NCI-H748 (cell line): Measurements from ENCODE around the gene HEY2.

ENCODE experiments used
- DNase-seq: peaks from one replicate; lab custom pipeline; 2025; ENCODE audit not compliant: unreplicated experiment; lab: John Stamatoyannopoulos, UW

The HEY2 gene

GRCh38 chr6:125742464-125743120 is 6.8 kb upstream of the HEY2 start:
- peak; percentile 22 for DNase-seq

DNA sequence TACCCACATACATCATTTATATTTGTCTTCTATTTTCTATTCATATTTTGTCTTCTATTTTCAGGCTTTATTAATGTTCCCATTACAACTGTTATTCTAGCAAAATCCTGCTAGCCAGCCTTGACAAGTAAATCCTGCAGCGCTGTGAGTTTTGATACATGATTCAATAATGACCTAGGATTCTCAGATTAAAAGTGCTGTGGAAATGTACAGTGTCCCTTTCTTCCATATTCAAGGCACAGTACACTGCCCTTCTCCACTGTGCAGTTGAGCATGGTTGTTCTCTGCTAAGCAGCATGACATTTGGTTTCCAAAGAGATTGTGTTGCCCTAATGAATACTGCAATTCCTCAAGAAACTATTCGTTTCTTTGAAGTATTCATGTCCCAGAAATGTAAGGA is 5.8 kb upstream of the HEY2 start:
- DNase-seq = no peak

- DNase-seq = peak; percentile 58
These were observed 4.0 kb upstream of the HEY2 start for GRCh38 chr6:125745281-125746018.

DNA sequence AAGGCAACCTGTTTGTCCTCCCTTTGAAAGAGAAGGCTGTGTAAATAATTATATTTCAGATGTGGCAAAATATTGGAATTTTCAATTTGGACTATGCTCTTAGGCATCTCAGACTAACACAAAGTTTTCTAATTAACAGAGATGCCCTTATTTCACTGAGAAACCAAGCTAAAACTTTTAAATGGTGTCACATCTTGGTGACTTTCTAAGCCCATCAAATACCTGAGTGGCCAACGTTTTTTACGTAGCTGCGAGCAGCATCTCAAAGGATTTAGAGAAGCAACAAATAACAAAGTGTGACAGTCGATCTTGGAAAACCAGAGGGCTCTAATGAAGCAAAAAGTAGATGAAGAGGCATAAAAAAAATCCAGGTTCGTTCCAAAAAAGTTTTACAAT is 3.4 kb upstream of the HEY2 start:
- DNase-seq = peak; percentile 39

DNA sequence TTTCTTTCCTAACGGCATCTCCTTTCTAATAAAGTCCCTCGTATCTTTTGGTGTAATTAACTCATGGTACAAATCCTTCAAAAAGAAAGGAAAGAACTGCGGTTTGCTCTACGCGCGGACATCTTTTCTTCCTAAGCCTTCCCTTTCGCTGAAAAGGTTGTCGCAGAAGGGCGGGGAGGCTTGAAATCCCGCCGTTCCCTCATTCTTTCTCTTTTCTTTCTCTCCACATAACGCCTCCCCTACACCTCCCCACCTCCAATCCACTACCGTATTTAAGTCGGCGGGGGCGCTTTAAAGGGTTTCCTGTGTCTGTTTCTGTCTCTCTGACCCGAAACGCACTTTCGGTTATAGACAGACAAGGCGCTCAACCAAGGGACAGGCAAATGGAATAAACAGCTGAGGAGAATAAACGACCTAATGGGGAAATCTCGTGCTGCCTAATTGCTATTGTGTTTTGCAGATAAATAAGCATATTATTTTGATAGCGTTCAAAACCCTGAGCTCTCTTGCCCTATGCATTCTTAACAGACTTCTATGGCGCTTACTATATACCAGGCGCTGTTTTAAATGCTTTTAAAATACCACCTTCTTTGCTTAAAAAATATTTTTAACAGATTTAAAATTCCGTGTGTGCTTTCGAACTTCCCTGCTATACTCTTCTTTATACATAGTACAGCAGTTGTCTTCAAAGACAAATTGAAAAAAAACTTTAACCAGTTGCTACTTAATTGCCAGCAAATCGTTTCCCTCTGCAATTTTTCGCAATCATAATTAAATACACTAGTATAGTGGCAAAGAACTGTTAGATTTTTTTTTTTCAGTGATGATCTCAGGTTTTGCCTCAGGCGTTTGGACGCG is 2.5 kb upstream of the HEY2 start:
- peak; percentile 93 for DNase-seq

GRCh38 chr6:125747589-125748405 is 1.6 kb upstream of the HEY2 start:
- DNase-seq = peak; percentile 91

DNA sequence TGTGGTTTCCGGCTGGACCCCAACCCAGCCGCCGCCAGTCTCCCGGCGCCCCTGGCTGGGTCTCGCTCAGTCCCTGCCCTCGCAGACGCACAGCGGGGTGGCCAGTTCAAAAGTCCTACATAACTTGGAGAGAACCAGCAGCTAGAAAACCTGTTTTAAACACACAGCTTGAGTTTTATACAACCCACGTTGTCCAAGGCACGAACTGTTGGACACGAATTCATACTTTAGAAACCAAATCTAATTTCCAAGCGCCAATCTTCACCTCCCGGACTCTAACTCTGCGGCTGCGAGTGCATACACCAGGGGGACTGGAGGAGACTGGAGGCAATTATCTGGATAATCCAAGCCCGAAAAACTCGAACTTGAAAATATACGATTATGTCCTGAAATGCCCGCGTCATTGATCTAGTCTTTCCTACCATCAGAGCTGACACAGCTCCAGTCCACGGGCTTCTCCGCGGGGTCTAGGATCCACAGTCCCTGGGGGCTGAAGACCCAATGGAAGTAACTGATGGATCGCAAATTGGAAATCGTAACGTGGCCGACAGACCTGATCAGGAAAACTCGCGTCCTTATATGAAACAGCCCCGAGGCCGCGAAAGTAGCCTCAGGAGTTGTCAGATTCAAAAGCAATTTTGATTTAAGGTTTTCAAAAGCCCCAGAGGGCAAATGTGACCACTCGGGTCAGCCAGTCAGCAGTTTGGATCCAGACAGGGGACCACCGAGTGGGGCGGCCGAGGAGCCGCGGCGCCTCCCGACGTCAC is 843 bp upstream of the HEY2 start:
- DNase-seq = peak; percentile 78

DNA sequence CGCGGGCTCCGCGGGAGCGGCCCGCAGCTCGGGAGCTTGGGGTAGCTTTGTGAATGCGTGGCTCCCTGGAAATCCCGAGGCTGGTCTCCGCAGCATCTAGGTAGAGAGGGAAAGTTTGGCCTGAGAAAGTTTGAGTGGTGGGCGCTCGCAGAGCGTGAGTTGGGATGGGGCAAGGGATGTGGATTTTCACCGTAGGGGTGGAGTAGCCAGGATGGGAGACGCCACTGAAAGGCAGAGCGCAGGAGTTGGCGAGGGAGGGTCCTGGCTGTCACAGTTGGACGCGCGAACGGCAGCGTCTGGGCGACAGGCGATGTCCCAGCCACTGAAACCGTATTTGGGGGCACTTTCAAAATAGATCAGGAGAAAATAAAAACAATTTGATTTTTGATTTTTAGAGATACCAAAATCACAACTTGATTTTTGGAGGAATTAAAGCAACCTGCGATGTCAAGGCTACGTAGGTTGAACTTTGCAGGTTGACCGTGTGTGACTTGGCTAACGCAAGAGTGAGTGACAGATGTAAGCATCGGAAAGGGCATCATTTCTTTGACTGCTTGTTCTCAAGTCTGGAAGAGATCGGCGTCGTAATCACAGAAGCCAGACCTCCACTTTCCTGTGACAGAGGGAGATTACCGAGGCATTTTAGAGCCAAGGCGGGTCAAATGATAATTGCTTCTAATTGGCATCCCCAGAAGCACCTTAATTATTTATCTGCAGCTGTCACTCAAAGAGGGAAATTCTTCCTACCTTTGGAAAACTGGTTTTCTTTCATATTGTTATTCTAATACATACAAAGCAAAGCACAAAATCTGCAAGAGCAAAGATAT is 646 bp downstream of the HEY2 start:
- peak; percentile 76 for DNase-seq

GRCh38 chr6:125750692-125751333 is 1.4 kb downstream of the HEY2 start:
- DNase-seq = peak; percentile 44

DNA sequence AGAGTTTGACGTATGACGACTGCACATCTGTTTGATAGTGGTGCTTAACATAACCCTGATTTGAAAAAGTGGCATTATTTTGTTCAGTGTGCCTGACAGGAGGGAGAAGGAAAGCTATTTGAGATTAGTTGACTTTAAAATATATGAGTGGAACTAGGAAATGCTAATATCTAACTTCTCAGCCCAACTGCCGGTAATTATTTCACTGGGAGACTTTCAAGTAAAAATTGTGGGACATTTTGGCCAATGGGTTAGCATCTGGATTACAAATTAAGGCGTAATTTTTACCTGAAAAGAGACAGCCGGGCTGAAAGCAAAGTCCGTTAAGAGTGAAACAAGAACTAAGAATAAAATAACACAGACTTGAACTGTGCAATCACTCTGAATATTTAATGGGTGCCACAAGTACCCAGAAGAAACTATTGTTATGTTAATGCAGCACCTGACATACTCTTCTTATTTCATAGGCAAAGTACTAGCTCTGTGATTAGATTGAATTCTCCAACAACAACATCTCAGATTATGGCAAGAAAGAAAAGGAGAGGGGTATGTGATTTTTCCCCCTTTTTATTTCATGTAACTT is 2.0 kb downstream of the HEY2 start:
- no peak for DNase-seq

- no peak for DNase-seq
These were observed 3.3 kb downstream of the HEY2 start for GRCh38 chr6:125752773-125753172.

GRCh38 chr6:125753218-125753936 is 3.9 kb downstream of the HEY2 start:
- DNase-seq = peak; percentile 22

GRCh38 chr6:125753937-125754259 is 4.5 kb downstream of the HEY2 start:
- no peak for DNase-seq

- peak; percentile 12 for DNase-seq
These were observed 5.1 kb downstream of the HEY2 start for GRCh38 chr6:125754566-125754965.

GRCh38 chr6:125759184-125759902 is 9.9 kb downstream of the HEY2 start:
- DNase-seq = no peak

DNA sequence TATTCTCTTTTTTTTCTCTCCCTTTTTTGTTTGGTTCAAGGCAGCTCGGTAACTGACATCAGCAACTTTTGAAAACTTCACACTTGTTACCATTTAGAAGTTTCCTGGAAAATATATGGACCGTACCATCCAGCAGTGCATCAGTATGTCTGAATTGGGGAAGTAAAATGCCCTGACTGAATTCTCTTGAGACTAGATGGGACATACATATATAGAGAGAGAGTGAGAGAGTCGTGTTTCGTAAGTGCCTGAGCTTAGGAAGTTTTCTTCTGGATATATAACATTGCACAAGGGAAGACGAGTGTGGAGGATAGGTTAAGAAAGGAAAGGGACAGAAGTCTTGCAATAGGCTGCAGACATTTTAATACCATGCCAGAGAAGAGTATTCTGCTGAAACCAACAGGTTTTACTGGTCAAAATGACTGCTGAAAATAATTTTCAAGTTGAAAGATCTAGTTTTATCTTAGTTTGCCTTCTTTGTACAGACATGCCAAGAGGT is 10.6 kb downstream of the HEY2 start:
- DNase-seq = no peak

- DNase-seq = no peak
These were observed 14.8 kb downstream of the HEY2 start for GRCh38 chr6:125764121-125764671.
